ENCODE data around the gene PRDM12.

DNA sequence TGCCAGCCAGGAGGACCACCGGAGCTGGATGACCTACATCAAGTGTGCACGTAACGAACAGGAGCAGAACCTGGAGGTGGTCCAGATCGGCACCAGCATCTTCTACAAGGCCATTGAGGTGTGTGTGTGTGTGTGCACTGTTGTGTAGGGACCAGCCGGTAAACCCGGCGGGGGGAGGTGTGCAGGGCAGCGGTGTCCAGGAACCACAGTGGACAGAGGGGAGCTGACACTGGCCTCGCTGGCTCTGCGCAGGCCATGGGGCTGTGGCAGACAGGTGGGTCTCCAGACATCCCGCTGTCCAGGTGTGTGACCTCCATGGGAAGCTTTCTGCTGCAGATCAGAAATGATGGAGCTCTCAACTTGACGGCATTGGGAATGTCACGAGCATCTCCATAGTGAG is 3.8 kb downstream of the PRDM12 start:
- TF ChIP-seq ELF1 (IDR thresholded peaks at IDR 0.05) (no peak), FOXM1 (IDR thresholded peaks at IDR 0.05; ENCODE audit: low read depth) (no peak), REST (IDR thresholded peaks at IDR 0.05; ENCODE audit: low read depth, low read length) (no peak), CTCF (IDR thresholded peaks at IDR 0.05) (no peak), TAF1 (IDR thresholded peaks at IDR 0.05; ENCODE audit: borderline replicate concordance, low read depth, low read length) (no peak)

All from SK-N-SH (cell line).